IMR-90 (cell line): ENCODE data around the gene PLPPR3. TPM values are rescaled to one million over a fixed set of nuclear protein-coding genes. Genes with fewer than 3 reads are reported as not detected.

Experiments used
- ATAC-seq: fragments of 200-7000 bp; cut with Tn5 transposase; 2 replicates; pipeline ENCODE4 v1.9.1; 2020; ENCODE audit warnings: low read depth, mild to moderate bottlenecking, moderate library complexity
- BruUV-seq: library from RNA; stranded (reverse); fragments of 400-500 nt; replicated peaks from 2 replicates; lab custom pipeline; 2021; lab: Mats Ljungman, UMichigan
- CTCF ChIA-PET: fragments of 300-600 bp; formaldehyde crosslinking; extraction: SDS; loops from one replicate; lab custom pipeline; 2021; ENCODE audit warnings: antibody characterized with exemption; lab: Yijun Ruan, JAX
- POLR2A ChIA-PET: fragments of 300-600 bp; sonication (Branson Sonifier 250); formaldehyde crosslinking; loops from one replicate; lab custom pipeline; 2022; ENCODE audit warnings: antibody characterized with exemption; ENCODE audit not compliant: unreplicated experiment; lab: Charles Lee
- DNase-seq: peaks from one replicate; pipeline ENCODE4 v3.0.0; 2013
- H2AFZ ChIP-seq: replicated peaks from 2 replicates; pipeline ENCODE3; 2013; ENCODE audit warnings: low read length, mild to moderate bottlenecking; ENCODE audit not compliant: poor library complexity
- H2AK5ac ChIP-seq: 2 replicates; pipeline ENCODE4 v1.6.1; 2013; ENCODE audit warnings: low read depth, low read length, inconsistent platforms
- H2AK9ac ChIP-seq: replicated peaks from 2 replicates; pipeline ENCODE3; 2013; ENCODE audit warnings: mild to moderate bottlenecking, low read depth, low read length, moderate library complexity; ENCODE audit not compliant: poor library complexity
- H2BK120ac ChIP-seq: 2 replicates; pipeline ENCODE4 v1.6.1; 2013; ENCODE audit warnings: low read depth, low read length, inconsistent platforms
- H2BK15ac ChIP-seq: 3 replicates; pipeline ENCODE4 v1.6.1; 2013; ENCODE audit warnings: low read depth, low read length, inconsistent platforms
- H2BK20ac ChIP-seq: 2 replicates; pipeline ENCODE4 v1.6.1; 2013; ENCODE audit warnings: low read depth, mild to moderate bottlenecking, inconsistent platforms, low read length, moderate library complexity
- H2BK5ac ChIP-seq: 2 replicates; pipeline ENCODE4 v1.6.1; 2013; ENCODE audit warnings: mild to moderate bottlenecking, low read depth, low read length, inconsistent platforms; ENCODE audit not compliant: poor library complexity, severe bottlenecking
- H3K14ac ChIP-seq: replicated peaks from 2 replicates; pipeline ENCODE4 v1.6.1; 2013; ENCODE audit warnings: low read depth, low read length, inconsistent platforms
- H3K18ac ChIP-seq: 2 replicates; pipeline ENCODE4 v1.6.1; 2013; ENCODE audit warnings: low read depth, low read length, control low read depth
- H3K23ac ChIP-seq: 2 replicates; pipeline ENCODE4 v1.6.1; 2013; ENCODE audit warnings: low read depth, low read length, inconsistent platforms
- H3K27ac ChIP-seq: 2 replicates; pipeline ENCODE4 v1.5.1; 2013; ENCODE audit warnings: mild to moderate bottlenecking, control low read depth, low read length; ENCODE audit not compliant: insufficient read depth
- H3K27me3 ChIP-seq: 2 replicates; pipeline ENCODE4 v1.6.1; 2013; ENCODE audit warnings: low read length; ENCODE audit not compliant: control insufficient read depth, insufficient read depth
- H3K36me3 ChIP-seq: 2 replicates; pipeline ENCODE4 v1.6.1; 2013; ENCODE audit warnings: low read length, mixed read lengths; ENCODE audit not compliant: control insufficient read depth, insufficient read depth
- H3K4ac ChIP-seq: 2 replicates; pipeline ENCODE4 v1.6.1; 2013; ENCODE audit warnings: low read depth, low read length, inconsistent platforms
- H3K4me1 ChIP-seq: 2 replicates; pipeline ENCODE4 v1.6.1; 2013; ENCODE audit warnings: low read length, mixed read lengths; ENCODE audit not compliant: control insufficient read depth, insufficient read depth
- H3K4me2 ChIP-seq: 2 replicates; pipeline ENCODE4 v1.6.1; 2013; ENCODE audit warnings: low read depth, mild to moderate bottlenecking, control low read depth, low read length, moderate library complexity
- H3K4me3 ChIP-seq: 2 replicates; pipeline ENCODE4 v1.5.1; 2013; ENCODE audit warnings: low read depth, mild to moderate bottlenecking, control low read depth, low read length, moderate library complexity; ENCODE audit not compliant: insufficient read depth
- H3K56ac ChIP-seq: 2 replicates; pipeline ENCODE4 v1.6.1; 2013; ENCODE audit warnings: low read length, inconsistent platforms; ENCODE audit not compliant: insufficient read depth; ENCODE audit errors: extremely low read depth
- H3K79me1 ChIP-seq, 2 experiments: 2 replicates each; pipeline ENCODE4 v1.6.1; 2013; ENCODE audit warnings: low read length in 2 of 2, inconsistent platforms in 1 of 2, low read depth in 1 of 2
- H3K9ac ChIP-seq: 2 replicates; pipeline ENCODE4 v1.6.1; 2013; ENCODE audit warnings: low read depth, low read length, control low read depth
- H3K9me1 ChIP-seq: 2 replicates; pipeline ENCODE4 v1.6.1; 2013; ENCODE audit warnings: low read length, inconsistent platforms; ENCODE audit not compliant: insufficient read depth
- H3K9me3 ChIP-seq: 2 replicates; pipeline ENCODE4 v1.6.1; 2013; ENCODE audit warnings: low read length; ENCODE audit not compliant: control insufficient read depth, insufficient read depth
- H4K20me1 ChIP-seq: 2 replicates; pipeline ENCODE4 v1.6.1; 2013; ENCODE audit warnings: low read length, inconsistent platforms; ENCODE audit not compliant: insufficient read depth
- H4K5ac ChIP-seq: 2 replicates; pipeline ENCODE4 v1.6.1; 2013; ENCODE audit warnings: mild to moderate bottlenecking, low read depth, low read length, control low read depth
- H4K8ac ChIP-seq, 2 experiments: 2 replicates each; pipeline ENCODE4 v1.6.1; 2013; ENCODE audit warnings: low read depth in 2 of 2, low read length in 2 of 2, control low read depth in 1 of 2, inconsistent platforms in 1 of 2
- H4K91ac ChIP-seq: 2 replicates; pipeline ENCODE4 v1.6.1; 2013; ENCODE audit warnings: low read depth, low read length, inconsistent platforms; ENCODE audit not compliant: insufficient read depth
- CEBPB ChIP-seq: IDR thresholded peaks from 2 replicates; pipeline ENCODE4 v1.6.1; 2012; ENCODE audit warnings: low read depth, low read length, improper control_type of control experiment
- CHD1 ChIP-seq: IDR thresholded peaks from 2 replicates; pipeline ENCODE4 v1.6.1; 2012; ENCODE audit warnings: low read depth, low read length, improper control_type of control experiment
- FOS ChIP-seq: fragments of 150-350 bp; IDR thresholded peaks from 2 replicates; pipeline ENCODE4 v1.6.1; 2016; ENCODE audit warnings: low read depth, low read length
- MAFK ChIP-seq: IDR thresholded peaks from 2 replicates; pipeline ENCODE4 v1.6.1; 2012; ENCODE audit warnings: low read depth, low read length, improper control_type of control experiment
- MAZ ChIP-seq: IDR thresholded peaks from 2 replicates; pipeline ENCODE4 v1.6.1; 2012; ENCODE audit warnings: low read depth, mild to moderate bottlenecking, low read length, improper control_type of control experiment, moderate library complexity, borderline replicate concordance
- MXI1 ChIP-seq: IDR thresholded peaks from 2 replicates; pipeline ENCODE4 v1.6.1; 2012; ENCODE audit warnings: low read depth, mild to moderate bottlenecking, low read length, moderate library complexity, borderline replicate concordance
- POLR2A ChIP-seq: IDR thresholded peaks from 2 replicates; pipeline ENCODE4 v1.6.1; 2012; ENCODE audit warnings: mild to moderate bottlenecking, low read depth, low read length
- RAD21 ChIP-seq: IDR thresholded peaks from 2 replicates; pipeline ENCODE4 v1.6.1; 2012; ENCODE audit warnings: low read length, improper control_type of control experiment
- SMC3 ChIP-seq: fragments of 150-350 bp; IDR thresholded peaks from 2 replicates; pipeline ENCODE4 v1.6.1; 2016; ENCODE audit warnings: low read depth, mild to moderate bottlenecking, antibody characterized with exemption, low read length, moderate library complexity
- WGBS, 2 experiments: methylation state at CpG; one replicate each; pipeline versions ENCODE4 v1.1.5 to v1.1.7; 2013; ENCODE audit warnings: missing lambda C conversion rate in 2 of 2; ENCODE audit not compliant: insufficient read length in 1 of 2; ENCODE audit errors: extremely low coverage in 2 of 2; 5-methylcytosine and 5-hydroxymethylcytosine counted together
- dilution Hi-C: fragments of 300-500 bp; cut with HindIII; formaldehyde crosslinking; loops from one replicate; pipeline ENCODE4 v1.14.3; 2018; ENCODE audit warnings: low sequenced_read_pairs; ENCODE audit not compliant: unreplicated experiment
- in situ Hi-C: fragments of 300-500 bp; cut with MboI; formaldehyde crosslinking; loops from 3 replicates; pipeline ENCODE4 v1.14.3; 2019; ENCODE audit warnings: low sequenced_read_pairs, inconsistent platforms, mixed read lengths
- intact Hi-C: fragments of 100-400 bp; cut with micrococcal nuclease; formaldehyde crosslinking; loops from 2 replicates; pipeline ENCODE4 v1.10.0; 2022
- polyA plus RNA-seq, 3 experiments: library from polyadenylated mRNA; depleted of rRNA; stranded (reverse); fragments of >200 nt; gene quantifications; 2 replicates each; pipeline ENCODE4 v1.2.3, GENCODE V29; 2012; ENCODE audit warnings: low replicate concordance in 1 of 3
- total RNA-seq: library from RNA; depleted of rRNA; stranded (reverse); fragments of >200 nt; gene quantifications from 2 replicates; pipeline ENCODE4 v1.2.3, GENCODE V29; 2012
- TF ChIP-seq, protein P1 (sequence below): fragments of 150-350 bp; IDR thresholded peaks from 2 replicates; pipeline ENCODE4 v1.6.1; 2017; ENCODE audit warnings: mild to moderate bottlenecking, antibody characterized with exemption, low read length, low read depth
- TF ChIP-seq, protein P2 (sequence below): conservative IDR thresholded peaks from 2 replicates; pipeline ENCODE4 v1.5.1; 2012; ENCODE audit warnings: mild to moderate bottlenecking, low read depth, low read length, improper control_type of control experiment

Gene PLPPR3
- total and polyA plus RNA-seq, 2 of the 4 experiments (the other 2 are of a cell fraction): 0.36 to 1.2 TPM

DNA sequence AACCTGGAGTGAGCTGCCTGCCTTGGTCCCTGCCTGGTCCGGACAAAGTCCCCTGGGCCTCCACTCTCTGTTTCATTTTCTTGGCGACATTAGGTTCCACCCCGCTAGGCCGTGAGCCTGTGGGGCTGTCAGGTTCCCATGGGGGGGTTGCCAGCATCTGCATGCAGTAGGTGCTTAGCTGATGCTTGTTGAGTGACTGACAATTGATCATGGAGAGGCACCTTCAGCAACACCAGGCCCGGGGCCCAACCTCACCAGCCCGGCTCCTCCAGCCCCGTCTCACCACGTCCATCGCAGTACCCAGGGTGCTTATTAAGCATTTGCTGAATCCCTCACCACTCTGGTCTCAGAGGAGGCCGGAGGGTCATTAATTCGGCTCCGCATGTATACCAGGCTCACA lies 57.5 kb downstream of the PLPPR3 start:
- Histone ChIP-seq H3K27ac (no peak overlapping the region), H3K79me1 (no peaks in the 10 kb centered on the region), H2BK20ac (no peak overlapping the region), H3K27me3 (no peaks in the 10 kb centered on the region; the same call in 1 of the 2 replicates), H2BK15ac (no peak overlapping the region), H3K9me1 (no peaks in the 10 kb centered on the region), H3K4ac (no peak overlapping the region), H4K20me1 (no peaks in the 10 kb centered on the region), H3K4me3 (no peak overlapping the region), H2BK5ac (no peak overlapping the region), H3K4me1 (no peaks in the 10 kb centered on the region), H2AFZ (no peak overlapping the region), H4K5ac (no peak overlapping the region), H3K9me3 (peaks cover 5% of the 10 kb centered on the region; the same call in 1 of the 2 replicates), H3K4me2 (no peak overlapping the region), H3K23ac (no peak overlapping the region), H3K56ac (no peak overlapping the region), H4K91ac (no peak overlapping the region), H2BK120ac (no peak overlapping the region), H3K18ac (no peak overlapping the region), H2AK5ac (no peak overlapping the region), H3K36me3 (no peaks in the 10 kb centered on the region), H3K9ac (no peak overlapping the region), H3K14ac (no peak overlapping the region), H2AK9ac (no peak overlapping the region), H4K8ac (no peak overlapping the region)
- ChIA-PET CTCF (no interaction called here), POLR2A (no interaction called here)
- TF ChIP-seq MXI1 (no peak), RAD21 (no peak), MAFK (no peak), SMC3 (no peak), CEBPB (no peak), CHD1 (no peak), MAZ (no peak), POLR2A (no peak), FOS (no peak)
- TF ChIP-seq, protein P1, sequence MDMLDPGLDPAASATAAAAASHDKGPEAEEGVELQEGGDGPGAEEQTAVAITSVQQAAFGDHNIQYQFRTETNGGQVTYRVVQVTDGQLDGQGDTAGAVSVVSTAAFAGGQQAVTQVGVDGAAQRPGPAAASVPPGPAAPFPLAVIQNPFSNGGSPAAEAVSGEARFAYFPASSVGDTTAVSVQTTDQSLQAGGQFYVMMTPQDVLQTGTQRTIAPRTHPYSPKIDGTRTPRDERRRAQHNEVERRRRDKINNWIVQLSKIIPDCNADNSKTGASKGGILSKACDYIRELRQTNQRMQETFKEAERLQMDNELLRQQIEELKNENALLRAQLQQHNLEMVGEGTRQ: no peak
- TF ChIP-seq, protein P2, sequence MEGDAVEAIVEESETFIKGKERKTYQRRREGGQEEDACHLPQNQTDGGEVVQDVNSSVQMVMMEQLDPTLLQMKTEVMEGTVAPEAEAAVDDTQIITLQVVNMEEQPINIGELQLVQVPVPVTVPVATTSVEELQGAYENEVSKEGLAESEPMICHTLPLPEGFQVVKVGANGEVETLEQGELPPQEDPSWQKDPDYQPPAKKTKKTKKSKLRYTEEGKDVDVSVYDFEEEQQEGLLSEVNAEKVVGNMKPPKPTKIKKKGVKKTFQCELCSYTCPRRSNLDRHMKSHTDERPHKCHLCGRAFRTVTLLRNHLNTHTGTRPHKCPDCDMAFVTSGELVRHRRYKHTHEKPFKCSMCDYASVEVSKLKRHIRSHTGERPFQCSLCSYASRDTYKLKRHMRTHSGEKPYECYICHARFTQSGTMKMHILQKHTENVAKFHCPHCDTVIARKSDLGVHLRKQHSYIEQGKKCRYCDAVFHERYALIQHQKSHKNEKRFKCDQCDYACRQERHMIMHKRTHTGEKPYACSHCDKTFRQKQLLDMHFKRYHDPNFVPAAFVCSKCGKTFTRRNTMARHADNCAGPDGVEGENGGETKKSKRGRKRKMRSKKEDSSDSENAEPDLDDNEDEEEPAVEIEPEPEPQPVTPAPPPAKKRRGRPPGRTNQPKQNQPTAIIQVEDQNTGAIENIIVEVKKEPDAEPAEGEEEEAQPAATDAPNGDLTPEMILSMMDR: no peak
- no TSS peak for BruUV-seq
- dilution Hi-C loops (no loop called here), in situ Hi-C loops (loop anchor here (10.0 kb wide), 1 partner anchor 220 kb away; the partner anchor contains the start of gene WDR18), intact Hi-C loops (no loop called here)
- ATAC-seq: no peak
- WGBS, 2 experiments: 93% methylated on average over 5 of the region's 12 CpGs; no CpG with 5 or more reads in 1 of the 2 experiments
- no peak for DNase-seq
